Measurements from ENCODE around the gene MXD4.
A peak's percentile ranks its signal among the peaks of the same experiment; 100 is the strongest.

Gene MXD4

GRCh38 chr4:2266181-2266580 lies 4.3 kb upstream of the MXD4 start:
- DNase-seq (ENCODE audit: low read depth): peak; percentile 44
- Histone ChIP-seq H3K36me3 (ENCODE audit: control insufficient read depth, insufficient read depth, low read length, severe bottlenecking) (no peaks in the 10 kb centered on the region), H3K27me3 (replicated peaks; ENCODE audit: control insufficient read depth, insufficient read depth, low read length) (no peaks in the 10 kb centered on the region), H3K9ac (ENCODE audit: low read length) (peak overlapping the region; percentile 76), H3K4me1 (ENCODE audit: control insufficient read depth, insufficient read depth, low read length) (peaks cover 16% of the 10 kb centered on the region), H3K4me3 (ENCODE audit: low read length) (peak overlapping the region; percentile 12), H3K9me3 (ENCODE audit: control insufficient read depth, low read length) (no peaks in the 10 kb centered on the region)

GRCh38 chr4:2265113-2266110 lies 3.5 kb upstream of the MXD4 start:
- no peak for DNase-seq (ENCODE audit: low read depth)
- Histone ChIP-seq H3K4me1 (ENCODE audit: control insufficient read depth, insufficient read depth, low read length) (peaks cover 20% of the 10 kb centered on the region), H3K4me3 (ENCODE audit: low read length) (no peak overlapping the region), H3K36me3 (ENCODE audit: control insufficient read depth, insufficient read depth, low read length, severe bottlenecking) (no peaks in the 10 kb centered on the region), H3K27me3 (replicated peaks; ENCODE audit: control insufficient read depth, insufficient read depth, low read length) (no peaks in the 10 kb centered on the region), H3K9me3 (ENCODE audit: control insufficient read depth, low read length) (no peaks in the 10 kb centered on the region), H3K9ac (ENCODE audit: low read length) (peak overlapping the region; percentile 76)

GRCh38 chr4:2264481-2265041 lies 2.7 kb upstream of the MXD4 start:
- no peak overlapping the region for H3K4me3 ChIP-seq (ENCODE audit: low read length)
- H3K27me3 ChIP-seq (replicated peaks; ENCODE audit: control insufficient read depth, insufficient read depth, low read length): no peaks in the 10 kb centered on the region
- peaks cover 28% of the 10 kb centered on the region for H3K4me1 ChIP-seq (ENCODE audit: control insufficient read depth, insufficient read depth, low read length)
- no peaks in the 10 kb centered on the region for H3K9me3 ChIP-seq (ENCODE audit: control insufficient read depth, low read length)
- H3K9ac ChIP-seq (ENCODE audit: low read length): no peak overlapping the region
- no peak for DNase-seq (ENCODE audit: low read depth)
- no peaks in the 10 kb centered on the region for H3K36me3 ChIP-seq (ENCODE audit: control insufficient read depth, insufficient read depth, low read length, severe bottlenecking)

- H3K9ac ChIP-seq (ENCODE audit: low read length): no peak overlapping the region
- no peak for DNase-seq (ENCODE audit: low read depth)
- no peaks in the 10 kb centered on the region for H3K36me3 ChIP-seq (ENCODE audit: control insufficient read depth, insufficient read depth, low read length, severe bottlenecking)
- H3K4me3 ChIP-seq (ENCODE audit: low read length): no peak overlapping the region
- H3K4me1 ChIP-seq (ENCODE audit: control insufficient read depth, insufficient read depth, low read length): peaks cover 35% of the 10 kb centered on the region
- no peaks in the 10 kb centered on the region for H3K9me3 ChIP-seq (ENCODE audit: control insufficient read depth, low read length)
- H3K27me3 ChIP-seq (replicated peaks; ENCODE audit: control insufficient read depth, insufficient read depth, low read length): no peaks in the 10 kb centered on the region
These were observed 2.0 kb upstream of the MXD4 start for GRCh38 chr4:2263926-2264321.

GRCh38 chr4:2262944-2263250 lies 988 bp upstream of the MXD4 start:
- H3K9ac ChIP-seq (ENCODE audit: low read length): peak overlapping the region; percentile 97
- H3K4me3 ChIP-seq (ENCODE audit: low read length): peak overlapping the region; percentile 87
- DNase-seq (ENCODE audit: low read depth): no peak
- peaks cover 4% of the 10 kb centered on the region for H3K36me3 ChIP-seq (ENCODE audit: control insufficient read depth, insufficient read depth, low read length, severe bottlenecking)
- peaks cover 38% of the 10 kb centered on the region for H3K4me1 ChIP-seq (ENCODE audit: control insufficient read depth, insufficient read depth, low read length)
- no peaks in the 10 kb centered on the region for H3K27me3 ChIP-seq (replicated peaks; ENCODE audit: control insufficient read depth, insufficient read depth, low read length)
- H3K9me3 ChIP-seq (ENCODE audit: control insufficient read depth, low read length): no peaks in the 10 kb centered on the region

GRCh38 chr4:2262145-2262943 lies 435 bp upstream of the MXD4 start:
- H3K9ac ChIP-seq (ENCODE audit: low read length): peak overlapping the region; percentile 97
- H3K4me3 ChIP-seq (ENCODE audit: low read length): peak overlapping the region; percentile 87
- H3K4me1 ChIP-seq (ENCODE audit: control insufficient read depth, insufficient read depth, low read length): peaks cover 42% of the 10 kb centered on the region
- no peaks in the 10 kb centered on the region for H3K9me3 ChIP-seq (ENCODE audit: control insufficient read depth, low read length)
- H3K27me3 ChIP-seq (replicated peaks; ENCODE audit: control insufficient read depth, insufficient read depth, low read length): no peaks in the 10 kb centered on the region
- peaks cover 4% of the 10 kb centered on the region for H3K36me3 ChIP-seq (ENCODE audit: control insufficient read depth, insufficient read depth, low read length, severe bottlenecking)
- peak; percentile 100 for DNase-seq (ENCODE audit: low read depth)

GRCh38 chr4:2261110-2261852 lies 628 bp downstream of the MXD4 start:
- H3K9me3 ChIP-seq (ENCODE audit: control insufficient read depth, low read length): no peaks in the 10 kb centered on the region
- H3K9ac ChIP-seq (ENCODE audit: low read length): peak overlapping the region; percentile 95
- H3K4me3 ChIP-seq (ENCODE audit: low read length): peak overlapping the region; percentile 88
- H3K27me3 ChIP-seq (replicated peaks; ENCODE audit: control insufficient read depth, insufficient read depth, low read length): no peaks in the 10 kb centered on the region
- peak; percentile 84 for DNase-seq (ENCODE audit: low read depth)
- peaks cover 47% of the 10 kb centered on the region for H3K4me1 ChIP-seq (ENCODE audit: control insufficient read depth, insufficient read depth, low read length)
- H3K36me3 ChIP-seq (ENCODE audit: control insufficient read depth, insufficient read depth, low read length, severe bottlenecking): peaks cover 4% of the 10 kb centered on the region

- Histone ChIP-seq H3K36me3 (ENCODE audit: control insufficient read depth, insufficient read depth, low read length, severe bottlenecking) (peaks cover 4% of the 10 kb centered on the region), H3K9me3 (ENCODE audit: control insufficient read depth, low read length) (no peaks in the 10 kb centered on the region), H3K27me3 (replicated peaks; ENCODE audit: control insufficient read depth, insufficient read depth, low read length) (no peaks in the 10 kb centered on the region), H3K4me1 (ENCODE audit: control insufficient read depth, insufficient read depth, low read length) (peaks cover 48% of the 10 kb centered on the region), H3K9ac (ENCODE audit: low read length) (peak overlapping the region; percentile 95), H3K4me3 (ENCODE audit: low read length) (peak overlapping the region; percentile 88)
- peak; percentile 52 for DNase-seq (ENCODE audit: low read depth)
These were observed 1.4 kb downstream of the MXD4 start for GRCh38 chr4:2260344-2261109.

GRCh38 chr4:2259541-2260343 lies 2.2 kb downstream of the MXD4 start:
- DNase-seq (ENCODE audit: low read depth): no peak

More at GRCh38 chr4:2259541-2260343, 2.2 kb downstream of the MXD4 start:
- no peaks in the 10 kb centered on the region for H3K9me3 ChIP-seq (ENCODE audit: control insufficient read depth, low read length)
- no peaks in the 10 kb centered on the region for H3K27me3 ChIP-seq (replicated peaks; ENCODE audit: control insufficient read depth, insufficient read depth, low read length)
- H3K4me3 ChIP-seq (ENCODE audit: low read length): peak overlapping the region; percentile 88
- H3K36me3 ChIP-seq (ENCODE audit: control insufficient read depth, insufficient read depth, low read length, severe bottlenecking): peaks cover 10% of the 10 kb centered on the region
- peaks cover 47% of the 10 kb centered on the region for H3K4me1 ChIP-seq (ENCODE audit: control insufficient read depth, insufficient read depth, low read length)
- H3K9ac ChIP-seq (ENCODE audit: low read length): peak overlapping the region; percentile 95

Measured in adipocyte (in vitro differentiated cells).